Measurements from ENCODE around the gene SPO11.

Gene SPO11

DNA sequence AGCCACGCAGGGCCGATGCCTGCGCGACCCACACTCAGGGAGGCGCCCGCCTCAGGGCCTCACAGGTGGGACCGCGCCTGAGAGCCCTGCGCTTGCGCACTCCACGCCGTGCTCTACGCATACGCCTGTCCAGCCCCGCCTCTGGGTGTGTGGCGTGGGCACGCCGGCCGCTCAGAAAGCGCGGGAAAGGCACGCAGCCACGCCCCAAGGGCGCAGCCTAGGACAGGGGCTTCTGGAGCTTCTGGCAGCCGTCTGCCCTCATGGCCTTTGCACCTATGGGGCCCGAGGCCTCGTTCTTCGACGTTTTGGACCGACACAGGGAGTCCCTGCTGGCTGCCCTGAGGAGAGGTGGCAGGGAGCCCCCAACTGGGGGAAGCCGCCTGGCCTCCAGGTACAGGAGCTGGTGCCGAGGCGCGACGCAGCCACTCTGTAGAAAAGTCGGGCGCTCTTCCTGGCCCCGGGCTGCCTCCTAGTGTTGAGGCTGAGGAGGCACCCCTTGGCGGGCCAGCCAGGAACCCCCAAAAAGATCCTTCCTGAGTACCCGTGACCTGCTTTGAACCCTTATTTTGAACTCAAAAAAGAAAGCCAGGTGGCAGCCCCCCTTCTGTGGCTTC, at the start of gene SPO11:
TSS of gene SPO11 (plus strand) at position 196 of the 614 bp plus-strand sequence. CDS start at position 261, 65 bp downstream.
- DNase-seq: no peak

GRCh38 chr20:57280221-57280620, 49.4 kb upstream of the SPO11 start:
- DNase-seq: no peak

DNA sequence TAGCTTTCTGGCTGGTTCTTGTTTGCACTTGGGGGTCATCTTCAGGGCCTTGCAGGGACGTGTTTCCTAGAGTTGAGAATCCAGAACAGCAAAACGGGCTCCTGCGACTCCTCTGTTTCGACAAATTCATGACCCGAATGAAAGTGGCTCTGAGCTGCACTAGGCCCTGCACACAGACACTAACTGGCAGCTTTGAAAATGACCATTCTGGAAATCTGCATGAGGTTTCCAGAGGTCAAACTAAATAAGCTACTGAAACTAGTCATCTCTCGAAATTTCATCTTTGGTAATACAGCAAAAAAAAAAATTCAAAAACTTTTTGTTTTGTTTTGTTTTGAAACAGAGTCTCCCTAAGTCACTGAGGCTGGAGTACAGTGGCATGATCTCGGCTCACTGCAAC, 47.7 kb upstream of the SPO11 start:
- DNase-seq: no peak

- DNase-seq: no peak
Measured at GRCh38 chr20:57282670-57283361, 46.8 kb upstream of the SPO11 start.

GRCh38 chr20:57283860-57284259, 45.7 kb upstream of the SPO11 start:
- DNase-seq: no peak

GRCh38 chr20:57287007-57287880, 42.4 kb upstream of the SPO11 start:
- DNase-seq: no peak

GRCh38 chr20:57287901-57288300, 41.7 kb upstream of the SPO11 start:
- DNase-seq: no peak

GRCh38 chr20:57288651-57289277, 40.8 kb upstream of the SPO11 start:
- no peak for DNase-seq

DNA sequence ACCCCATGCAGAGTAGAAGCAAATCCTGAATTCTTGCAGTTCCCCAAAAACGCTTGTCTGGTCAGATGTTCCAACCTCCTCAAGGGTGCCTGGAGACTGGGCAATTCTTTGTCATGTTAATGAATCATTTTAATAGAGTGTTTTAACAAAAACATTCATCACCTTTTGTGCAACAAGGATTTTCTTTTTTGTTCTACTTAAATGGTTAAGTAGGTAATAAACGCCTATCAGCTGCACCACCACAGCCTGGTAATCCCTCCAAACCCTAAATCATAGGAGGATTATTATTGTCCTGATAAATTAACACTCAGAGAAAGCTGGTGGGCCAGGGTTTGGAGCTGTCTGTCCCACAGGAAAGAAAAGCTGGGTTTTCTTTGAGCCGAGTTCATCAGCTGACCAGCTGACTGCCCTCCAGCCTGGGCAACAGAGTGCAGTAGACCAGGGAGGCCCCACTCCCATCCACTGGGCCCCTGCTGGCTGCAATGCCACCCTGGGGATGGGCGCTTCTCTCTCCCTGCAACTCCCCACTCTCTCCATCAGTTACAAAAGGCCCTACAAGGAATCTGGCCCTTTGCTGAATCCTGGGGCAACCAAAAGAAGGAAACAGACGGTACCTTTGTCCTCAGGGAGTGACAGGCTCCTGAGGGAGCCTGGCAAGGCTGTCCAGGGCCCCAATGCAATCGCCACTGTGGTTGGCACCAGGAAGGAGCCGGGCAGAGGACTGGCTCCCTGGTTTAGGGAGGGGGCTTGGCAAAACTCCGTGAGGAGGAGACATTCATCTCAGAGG, 40.0 kb upstream of the SPO11 start:
- DNase-seq: no peak

DNA sequence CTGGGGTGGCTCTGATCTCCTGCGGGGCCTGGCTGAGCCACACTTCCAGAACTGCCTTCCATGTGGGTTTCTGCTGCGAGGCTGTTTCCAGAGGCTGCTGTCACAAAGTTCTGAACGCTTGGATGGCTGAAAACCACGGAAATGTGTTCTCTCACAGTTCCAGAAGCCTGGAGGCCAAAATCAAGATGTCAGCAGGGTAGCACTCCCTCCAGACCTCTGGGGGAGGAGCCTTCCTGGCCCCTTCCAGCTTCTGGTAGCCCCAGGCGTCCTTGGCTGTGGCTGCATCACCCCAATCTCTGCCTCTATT, 39.5 kb upstream of the SPO11 start:
- no peak for DNase-seq

DNA sequence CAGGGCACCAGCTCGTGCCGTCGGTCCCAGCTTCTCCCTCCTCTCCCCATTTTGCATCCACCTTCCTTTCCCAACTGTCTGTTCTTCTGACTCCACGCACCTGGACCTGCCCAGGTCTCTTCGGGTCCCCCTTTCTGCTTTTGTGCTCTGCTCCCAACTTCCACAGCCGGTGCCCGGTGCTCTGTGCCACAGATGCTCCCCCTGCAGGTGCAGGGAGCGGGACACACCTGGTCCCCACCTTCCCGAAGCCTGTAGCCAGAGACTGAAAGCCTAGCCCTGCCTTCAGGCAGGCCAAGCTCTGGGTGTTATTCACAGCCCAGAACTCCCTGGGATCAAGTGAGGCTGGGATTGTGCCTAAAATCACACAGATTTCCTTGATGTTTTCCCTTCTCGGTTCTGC, 38.6 kb upstream of the SPO11 start:
- DNase-seq: no peak

GRCh38 chr20:57291694-57292093, 37.9 kb upstream of the SPO11 start:
- DNase-seq: no peak

DNA sequence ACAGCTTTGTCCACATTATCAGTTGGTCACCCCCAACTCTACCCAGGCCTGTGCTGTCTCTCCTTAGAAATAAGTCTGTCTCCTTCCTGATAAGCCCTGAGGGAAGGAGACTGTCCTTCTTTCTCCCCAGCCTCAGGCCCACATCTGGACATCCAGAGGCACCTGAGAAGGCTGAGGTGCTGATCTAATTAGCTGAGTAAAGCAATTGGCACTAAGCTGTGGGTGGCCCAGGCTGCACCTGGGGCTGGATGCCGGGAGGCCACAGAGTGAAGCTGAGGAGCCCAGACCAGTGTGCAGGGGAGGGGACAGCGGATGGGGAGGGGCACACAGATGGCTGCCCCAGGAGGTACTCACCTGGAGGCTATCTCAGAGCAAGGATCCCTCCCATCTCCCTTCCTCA, 37.0 kb upstream of the SPO11 start:
- DNase-seq: no peak

DNA sequence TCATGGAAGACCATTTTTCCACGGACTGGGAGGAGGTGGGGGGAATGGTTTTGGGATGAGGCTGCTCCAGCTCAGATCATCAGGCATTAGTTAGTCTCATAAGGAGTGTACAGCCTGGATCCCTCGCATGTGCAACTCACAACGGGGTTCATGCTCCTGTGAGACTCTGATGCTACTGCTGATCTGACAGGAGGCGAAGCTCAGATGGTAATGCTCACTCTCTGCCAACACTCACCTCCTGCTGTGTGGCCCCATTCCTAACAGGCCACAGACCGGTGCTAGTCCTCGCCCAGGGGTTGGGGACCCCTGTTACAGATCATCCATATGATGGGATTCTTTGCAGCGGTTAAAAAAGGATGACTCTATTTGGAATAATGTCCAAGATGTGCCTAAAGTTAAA, 35.6 kb upstream of the SPO11 start:
- DNase-seq: no peak

- no peak for DNase-seq
Measured at GRCh38 chr20:57294550-57294949, 35.1 kb upstream of the SPO11 start.

GRCh38 chr20:57298457-57298856, 31.1 kb upstream of the SPO11 start:
- DNase-seq: no peak

GRCh38 chr20:57301026-57301425, 28.6 kb upstream of the SPO11 start:
- no peak for DNase-seq

GRCh38 chr20:57306747-57307146, 22.9 kb upstream of the SPO11 start:
- no peak for DNase-seq

- no peak for DNase-seq
Measured at GRCh38 chr20:57308451-57309271, 20.9 kb upstream of the SPO11 start.

GRCh38 chr20:57309544-57310115, 20.0 kb upstream of the SPO11 start:
- DNase-seq: no peak

- no peak for DNase-seq
Measured at GRCh38 chr20:57310821-57311514, 18.6 kb upstream of the SPO11 start.
